HG03196 (cell line): ENCODE measurements around the gene ASTL.

Experiments used
- ATAC-seq: cut with Tn5 transposase; IDR thresholded peaks from one replicate; pipeline ENCODE4 v1.9.1; 2021; ENCODE audit not compliant: unreplicated experiment

The ASTL gene

DNA sequence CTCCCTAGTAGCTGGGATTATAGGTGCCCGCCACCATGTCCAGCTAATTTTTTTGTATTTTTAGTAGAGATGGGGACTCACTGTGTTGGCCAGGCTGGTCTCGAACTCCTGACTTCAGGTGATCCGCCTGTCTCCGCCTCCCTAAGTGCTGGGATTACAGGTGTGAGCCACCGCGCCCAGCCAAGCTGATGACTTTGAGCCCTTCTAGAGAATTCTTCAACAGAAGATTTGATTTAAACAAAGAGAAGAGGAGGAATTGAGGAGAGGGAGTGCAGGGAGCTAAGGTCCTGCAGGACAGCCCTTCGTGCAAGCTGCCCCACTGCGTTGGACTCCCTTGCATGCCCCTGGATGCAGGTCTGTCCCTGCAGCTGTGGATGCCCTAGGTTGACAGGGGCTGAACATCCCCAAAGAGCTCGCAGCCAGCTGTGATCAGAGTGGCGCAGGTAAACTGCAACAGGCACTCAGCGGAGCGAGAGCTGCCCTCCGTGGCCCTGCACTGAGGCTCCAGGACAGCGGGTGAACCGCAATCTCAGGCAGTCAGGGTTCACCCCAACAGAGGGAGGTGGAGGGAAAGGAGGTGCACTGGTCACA, 35.6 kb downstream of the ASTL start:
- no peak for ATAC-seq

- ATAC-seq, result no peak
These were observed 37.4 kb downstream of the ASTL start for GRCh38 chr2:96100893-96101304.

GRCh38 chr2:96099861-96100798, 38.2 kb downstream of the ASTL start:
- no peak for ATAC-seq

- ATAC-seq, result no peak
These were observed 39.3 kb downstream of the ASTL start for GRCh38 chr2:96098900-96099590.

- no peak for ATAC-seq
These were observed 40.1 kb downstream of the ASTL start for GRCh38 chr2:96097951-96098823.

- ATAC-seq, result no peak
These were observed 40.9 kb downstream of the ASTL start for GRCh38 chr2:96097441-96097840.

- no peak for ATAC-seq
These were observed 43.1 kb downstream of the ASTL start for GRCh38 chr2:96095116-96095636.

- no peak for ATAC-seq
These were observed 44.8 kb downstream of the ASTL start for GRCh38 chr2:96093528-96093927.

DNA sequence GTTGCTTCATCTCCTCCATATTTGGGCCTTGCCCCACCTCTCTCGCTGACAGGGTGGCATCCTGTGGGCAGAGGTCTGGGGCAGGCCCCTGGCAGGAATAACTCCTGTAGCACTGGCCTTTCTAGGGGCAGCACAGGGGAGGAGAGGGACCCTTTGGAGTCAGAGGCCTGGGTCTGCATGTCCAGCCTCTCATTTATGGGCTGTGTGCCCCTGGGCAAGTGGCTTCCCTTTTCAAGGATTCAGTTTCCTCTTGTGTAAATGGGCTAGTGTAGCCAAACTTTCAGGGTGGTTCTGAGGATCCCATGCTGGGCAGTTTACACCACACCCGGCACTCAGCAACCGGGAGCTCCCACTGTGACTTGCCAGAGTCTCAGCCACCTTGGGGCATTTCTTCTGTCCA, 45.4 kb downstream of the ASTL start:
- no peak for ATAC-seq

GRCh38 chr2:96092573-96092877, 45.8 kb downstream of the ASTL start:
- no peak for ATAC-seq

GRCh38 chr2:96091711-96092572, 46.4 kb downstream of the ASTL start:
- ATAC-seq, result no peak

DNA sequence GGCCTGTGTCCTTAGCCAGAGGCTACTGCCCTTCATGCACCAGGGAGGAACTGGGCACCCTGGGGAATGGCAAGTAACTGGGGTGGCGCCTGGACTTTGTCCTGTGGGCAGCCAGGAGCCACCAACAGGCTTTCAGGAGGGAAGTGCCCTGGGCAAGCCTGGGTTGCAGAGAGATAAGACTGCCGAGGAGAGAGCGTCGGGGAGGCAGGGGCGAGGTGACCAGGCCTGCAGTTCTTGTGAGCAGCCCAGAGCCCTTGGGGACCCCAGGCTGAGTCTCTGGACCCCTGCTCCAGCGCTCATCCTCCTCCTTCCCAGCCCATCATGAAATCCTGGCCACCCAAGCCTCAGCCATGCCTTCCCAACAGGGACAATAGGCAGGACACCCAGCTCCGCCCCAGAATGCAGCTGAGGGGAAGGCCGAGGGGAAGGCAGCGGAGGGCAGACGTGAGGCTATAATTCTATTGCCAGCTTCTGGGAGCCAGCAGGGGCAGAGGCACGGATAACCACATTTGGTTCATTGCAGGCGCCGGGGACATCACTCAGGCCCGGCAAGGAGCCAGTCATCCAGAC, 47.1 kb downstream of the ASTL start:
- ATAC-seq, result no peak

- no peak for ATAC-seq
These were observed 47.9 kb downstream of the ASTL start for GRCh38 chr2:96090196-96090926.

- ATAC-seq, result no peak
These were observed 48.7 kb downstream of the ASTL start for GRCh38 chr2:96089356-96090195.

- ATAC-seq, result no peak
These were observed 49.7 kb downstream of the ASTL start for GRCh38 chr2:96088340-96089335.

DNA sequence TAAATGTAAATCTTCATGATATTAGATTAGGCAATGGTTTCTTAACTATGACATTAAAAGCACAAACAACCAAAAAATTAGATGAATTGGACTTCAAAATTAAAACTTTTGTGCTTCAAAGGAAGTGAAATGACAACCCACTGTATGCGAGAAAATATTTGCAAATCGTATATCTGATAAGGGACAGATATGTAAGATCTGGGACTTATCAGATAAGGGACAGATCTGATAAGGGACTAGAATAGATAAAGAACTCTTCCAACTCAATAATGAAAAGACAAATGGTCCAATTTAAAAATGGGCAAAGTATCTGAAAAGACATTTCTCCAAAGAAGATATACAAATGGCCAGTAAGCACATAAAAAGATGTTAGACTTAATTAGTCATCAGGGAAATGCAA, 51.2 kb downstream of the ASTL start:
- ATAC-seq, result no peak
